Measurements from ENCODE around the gene CNTNAP2.

The CNTNAP2 gene

GRCh38 chr7:147540743-147541142 is 1424.1 kb downstream of the CNTNAP2 start:
- Histone ChIP-seq H3K9ac (ENCODE audit: low read depth, low read length) (no peak overlapping the region), H2AFZ (ENCODE audit: low read depth, low read length) (no peak overlapping the region), H3K9me3 (ENCODE audit: insufficient read depth, low read length, severe bottlenecking) (peaks cover 4% of the 10 kb centered on the region), H4K20me1 (ENCODE audit: insufficient read depth, low read length) (no peaks in the 10 kb centered on the region), H3K27me3 (ENCODE audit: insufficient read depth, low read length, poor library complexity) (no peaks in the 10 kb centered on the region), H3K4me1 (ENCODE audit: insufficient read depth, low read length) (no peaks in the 10 kb centered on the region), H3K4me3 (ENCODE audit: low read depth in 1 of 2, low read length in 2 of 2) (no peak overlapping the region), H3K27ac (ENCODE audit: low read length) (no peak overlapping the region), H3K4me2 (ENCODE audit: insufficient read depth, low read length) (no peak overlapping the region), H3K79me2 (ENCODE audit: insufficient read depth, low read length) (no peaks in the 10 kb centered on the region), H3K36me3 (ENCODE audit: insufficient read depth, low read length) (no peaks in the 10 kb centered on the region)
- ATAC-seq (ENCODE audit: insufficient read depth, low read depth) (no peak), DNase-seq (no peak)
- TF ChIP-seq EZH2 (IDR thresholded peaks at IDR 0.05; ENCODE audit: borderline replicate concordance, low read depth, low read length, severe bottlenecking), result no peak

- H3K27ac ChIP-seq (ENCODE audit: low read length), result no peak overlapping the region
- TF ChIP-seq CTCF (IDR thresholded peaks at IDR 0.05; ENCODE audit: borderline replicate concordance, extremely low read depth, low read length, poor library complexity, severe bottlenecking) (no peak), EZH2 (IDR thresholded peaks at IDR 0.05; ENCODE audit: borderline replicate concordance, low read depth, low read length, severe bottlenecking) (no peak)
- ATAC-seq (ENCODE audit: insufficient read depth, low read depth), result no peak
- H3K4me2 ChIP-seq (ENCODE audit: insufficient read depth, low read length), result no peak overlapping the region
- no peaks in the 10 kb centered on the region for H4K20me1 ChIP-seq (ENCODE audit: insufficient read depth, low read length)
- no peak for DNase-seq
- H3K4me3 ChIP-seq (ENCODE audit: low read depth in 1 of 2, low read length in 2 of 2), result no peak overlapping the region
- H3K4me1 ChIP-seq (ENCODE audit: insufficient read depth, low read length), result no peaks in the 10 kb centered on the region
- H3K9ac ChIP-seq (ENCODE audit: low read depth, low read length), result no peak overlapping the region
- H2AFZ ChIP-seq (ENCODE audit: low read depth, low read length), result no peak overlapping the region
- H3K27me3 ChIP-seq (ENCODE audit: insufficient read depth, low read length, poor library complexity), result no peaks in the 10 kb centered on the region
- no peaks in the 10 kb centered on the region for H3K36me3 ChIP-seq (ENCODE audit: insufficient read depth, low read length)
- peaks cover 4% of the 10 kb centered on the region for H3K9me3 ChIP-seq (ENCODE audit: insufficient read depth, low read length, severe bottlenecking)
- no peaks in the 10 kb centered on the region for H3K79me2 ChIP-seq (ENCODE audit: insufficient read depth, low read length)
Observed at GRCh38 chr7:147541261-147541660, 1424.7 kb downstream of the CNTNAP2 start.

- DNase-seq, result no peak
- Histone ChIP-seq H2AFZ (ENCODE audit: low read depth, low read length) (no peak overlapping the region), H3K4me1 (ENCODE audit: insufficient read depth, low read length) (no peaks in the 10 kb centered on the region), H3K27ac (ENCODE audit: low read length) (no peak overlapping the region), H3K4me3 (ENCODE audit: low read depth in 1 of 2, low read length in 2 of 2) (no peak overlapping the region), H3K36me3 (ENCODE audit: insufficient read depth, low read length) (no peaks in the 10 kb centered on the region), H3K9me3 (ENCODE audit: insufficient read depth, low read length, severe bottlenecking) (peaks cover 4% of the 10 kb centered on the region), H4K20me1 (ENCODE audit: insufficient read depth, low read length) (no peaks in the 10 kb centered on the region), H3K9ac (ENCODE audit: low read depth, low read length) (no peak overlapping the region), H3K79me2 (ENCODE audit: insufficient read depth, low read length) (no peaks in the 10 kb centered on the region), H3K4me2 (ENCODE audit: insufficient read depth, low read length) (no peak overlapping the region), H3K27me3 (ENCODE audit: insufficient read depth, low read length, poor library complexity) (no peaks in the 10 kb centered on the region)
- TF ChIP-seq EZH2 (IDR thresholded peaks at IDR 0.05; ENCODE audit: borderline replicate concordance, low read depth, low read length, severe bottlenecking), result no peak
- TF ChIP-seq CTCF (IDR thresholded peaks at IDR 0.05; ENCODE audit: borderline replicate concordance, extremely low read depth, low read length, poor library complexity, severe bottlenecking), result peak; percentile 63
- ATAC-seq (ENCODE audit: insufficient read depth, low read depth), result no peak; the same call in 2 of the 3 replicates
Observed at GRCh38 chr7:147547252-147547897, 1430.8 kb downstream of the CNTNAP2 start.

GRCh38 chr7:147556317-147556716 is 1439.7 kb downstream of the CNTNAP2 start:
- no peak for DNase-seq

More at GRCh38 chr7:147556317-147556716, 1439.7 kb downstream of the CNTNAP2 start:
- H3K9ac ChIP-seq (ENCODE audit: low read depth, low read length), result no peak overlapping the region
- H4K20me1 ChIP-seq (ENCODE audit: insufficient read depth, low read length), result no peaks in the 10 kb centered on the region
- no peaks in the 10 kb centered on the region for H3K4me1 ChIP-seq (ENCODE audit: insufficient read depth, low read length)
- no peak overlapping the region for H2AFZ ChIP-seq (ENCODE audit: low read depth, low read length)
- no peaks in the 10 kb centered on the region for H3K9me3 ChIP-seq (ENCODE audit: insufficient read depth, low read length, severe bottlenecking)
- H3K27me3 ChIP-seq (ENCODE audit: insufficient read depth, low read length, poor library complexity), result no peaks in the 10 kb centered on the region
- H3K4me2 ChIP-seq (ENCODE audit: insufficient read depth, low read length), result no peak overlapping the region
- ATAC-seq (ENCODE audit: insufficient read depth, low read depth), result no peak
- H3K36me3 ChIP-seq (ENCODE audit: insufficient read depth, low read length), result no peaks in the 10 kb centered on the region
- no peak overlapping the region for H3K27ac ChIP-seq (ENCODE audit: low read length)
- no peak overlapping the region for H3K4me3 ChIP-seq (ENCODE audit: low read depth in 1 of 2, low read length in 2 of 2)
- no peaks in the 10 kb centered on the region for H3K79me2 ChIP-seq (ENCODE audit: insufficient read depth, low read length)
- no peak for TF ChIP-seq EZH2 (IDR thresholded peaks at IDR 0.05; ENCODE audit: borderline replicate concordance, low read depth, low read length, severe bottlenecking)
